Loucy (cell line): ENCODE data around the gene CCDC57.

Experiments
- CTCF ChIP-seq: fragments of 200-600 bp; sonication (generic); conservative IDR thresholded peaks from 2 replicates; pipeline ENCODE4 v1.5.1; 2014; ENCODE audit warnings: mild to moderate bottlenecking, antibody characterized with exemption, low read length
- EZH2phosphoT487 ChIP-seq: fragments of 200-600 bp; IDR thresholded peaks from 2 replicates; pipeline ENCODE4 v1.6.1; 2018; ENCODE audit warnings: antibody characterized with exemption, mild to moderate bottlenecking, moderate library complexity, borderline replicate concordance

- TF ChIP-seq CTCF (no peak), EZH2phosphoT487 (no peak)
Observed at GRCh38 chr17:82177761-82178498, 34.7 kb downstream of the CCDC57 start.
